Stimulated activated CD4-positive, alpha-beta T cell treated with anti-CD3 and anti-CD28 coated beads, Interleukin-1b, Interleukin-23, amount 100 ng/mL, for 4 hours (primary cell): ENCODE data around the gene FAF1.
"Not testable (repeated sequence)": the region's sequence is repeated elsewhere in the genome, so short reads cannot be mapped to it uniquely, and the experiment has no call there.

Source experiments
- DNase-seq, 2 donors: peaks; one replicate each; pipeline ENCODE4 v3.0.0-alpha.2; 2020; ENCODE audit warnings: low read depth in 2 of 2

FAF1 gene

GRCh38 chr1:50562106-50562505, 398.0 kb downstream of the FAF1 start:
- no peak for DNase-seq

- DNase-seq, result no peak
Observed at GRCh38 chr1:50559421-50559820, 400.6 kb downstream of the FAF1 start.

GRCh38 chr1:50553921-50554320, 406.1 kb downstream of the FAF1 start:
- no peak for DNase-seq

GRCh38 chr1:50548243-50548642, 411.8 kb downstream of the FAF1 start:
- DNase-seq, result no peak

- DNase-seq, result no peak
Observed at GRCh38 chr1:50542362-50542761, 417.7 kb downstream of the FAF1 start.

- DNase-seq, result no peak
Observed at GRCh38 chr1:50538476-50538875, 421.6 kb downstream of the FAF1 start.

GRCh38 chr1:50531601-50532000, 428.5 kb downstream of the FAF1 start:
- DNase-seq, result no peak

- no peak for DNase-seq
Observed at GRCh38 chr1:50531027-50531426, 429.0 kb downstream of the FAF1 start.

- no peak for DNase-seq
Observed at GRCh38 chr1:50529510-50529909, 430.6 kb downstream of the FAF1 start.

- DNase-seq, result not testable (repeated sequence)
Observed at GRCh38 chr1:50527987-50528320, 432.1 kb downstream of the FAF1 start.

GRCh38 chr1:50527249-50527986, 432.6 kb downstream of the FAF1 start:
- no peak for DNase-seq

- DNase-seq, result no peak
Observed at GRCh38 chr1:50526431-50526830, 433.6 kb downstream of the FAF1 start.

- no peak for DNase-seq
Observed at GRCh38 chr1:50523548-50523947, 436.5 kb downstream of the FAF1 start.

GRCh38 chr1:50522691-50523342, 437.2 kb downstream of the FAF1 start:
- no peak for DNase-seq

GRCh38 chr1:50521703-50522102, 438.4 kb downstream of the FAF1 start:
- DNase-seq, result no peak

GRCh38 chr1:50517488-50517887, 442.6 kb downstream of the FAF1 start:
- DNase-seq, result no peak

GRCh38 chr1:50516056-50516455, 444.0 kb downstream of the FAF1 start:
- DNase-seq, result no peak

GRCh38 chr1:50508040-50508586, 452.0 kb downstream of the FAF1 start:
- no peak for DNase-seq

GRCh38 chr1:50505427-50505826, 454.6 kb downstream of the FAF1 start:
- DNase-seq, result no peak

- no peak for DNase-seq
Observed at GRCh38 chr1:50503515-50503914, 456.6 kb downstream of the FAF1 start.

- no peak for DNase-seq
Observed at GRCh38 chr1:50502147-50502546, 457.9 kb downstream of the FAF1 start.

- DNase-seq, result no peak
Observed at GRCh38 chr1:50497007-50497406, 463.1 kb downstream of the FAF1 start.

- no peak for DNase-seq
Observed at GRCh38 chr1:50493710-50494109, 466.4 kb downstream of the FAF1 start.
